Sigmoid colon (tissue), 4 donors: ENCODE measurements around the gene METTL25.

Experiments
- CTCF ChIP-seq, 4 experiments: fragments of 450-650 bp in 3 of 4; fragments of 200-600 bp in 1 of 4; IDR thresholded peaks; one replicate each; pipeline ENCODE4 v1.5.1; 2016 to 2019; ENCODE audit warnings: antibody characterized with exemption in 4 of 4, mild to moderate bottlenecking in 3 of 4, moderate library complexity in 2 of 4
- POLR2AphosphoS5 ChIP-seq, 4 donors: sonication (generic); formaldehyde crosslinking; IDR thresholded peaks; one replicate each; pipeline ENCODE4 v1.6.1; 2017; ENCODE audit warnings: antibody characterized with exemption in 4 of 4

GRCh38 chr12:82440885-82441284 lies 82.6 kb downstream of the METTL25 start:
- no peak for TF ChIP-seq CTCF (IDR thresholded peaks at IDR 0.05)
- TF ChIP-seq POLR2AphosphoS5 (IDR thresholded peaks at IDR 0.05): no peak
